Gastrocnemius medialis (tissue), 4 donors: ENCODE measurements around the gene PSKH1.

Experiments used
- POLR2A ChIP-seq, 2 donors: fragments of 450-650 bp; IDR thresholded peaks; one replicate each; pipeline ENCODE4 v1.6.1; 2017; ENCODE audit warnings: antibody characterized with exemption in 2 of 2, mild to moderate bottlenecking in 2 of 2, moderate library complexity in 2 of 2
- TF ChIP-seq, protein P1 (sequence below), 5 experiments: fragments of 450-650 bp in 3 of 5; fragments of 200-600 bp in 2 of 5; sonication (generic) in 2 of 5; IDR thresholded peaks in 4 of 5; conservative IDR thresholded peaks in 1 of 5; 1 replicate in 4 of 5; 2 replicates in 1 of 5; pipeline ENCODE4 v1.5.1; 2016 to 2019; ENCODE audit warnings: antibody characterized with exemption in 5 of 5, mild to moderate bottlenecking in 3 of 5, moderate library complexity in 3 of 5

GRCh38 chr16:67931712-67932461, 38.8 kb downstream of the PSKH1 start, which contains the start of gene CTRL:
- TF ChIP-seq, protein P1, sequence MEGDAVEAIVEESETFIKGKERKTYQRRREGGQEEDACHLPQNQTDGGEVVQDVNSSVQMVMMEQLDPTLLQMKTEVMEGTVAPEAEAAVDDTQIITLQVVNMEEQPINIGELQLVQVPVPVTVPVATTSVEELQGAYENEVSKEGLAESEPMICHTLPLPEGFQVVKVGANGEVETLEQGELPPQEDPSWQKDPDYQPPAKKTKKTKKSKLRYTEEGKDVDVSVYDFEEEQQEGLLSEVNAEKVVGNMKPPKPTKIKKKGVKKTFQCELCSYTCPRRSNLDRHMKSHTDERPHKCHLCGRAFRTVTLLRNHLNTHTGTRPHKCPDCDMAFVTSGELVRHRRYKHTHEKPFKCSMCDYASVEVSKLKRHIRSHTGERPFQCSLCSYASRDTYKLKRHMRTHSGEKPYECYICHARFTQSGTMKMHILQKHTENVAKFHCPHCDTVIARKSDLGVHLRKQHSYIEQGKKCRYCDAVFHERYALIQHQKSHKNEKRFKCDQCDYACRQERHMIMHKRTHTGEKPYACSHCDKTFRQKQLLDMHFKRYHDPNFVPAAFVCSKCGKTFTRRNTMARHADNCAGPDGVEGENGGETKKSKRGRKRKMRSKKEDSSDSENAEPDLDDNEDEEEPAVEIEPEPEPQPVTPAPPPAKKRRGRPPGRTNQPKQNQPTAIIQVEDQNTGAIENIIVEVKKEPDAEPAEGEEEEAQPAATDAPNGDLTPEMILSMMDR (IDR thresholded peaks at IDR 0.05 in 4 of 5, conservative IDR thresholded peaks at IDR 0.05 in 1 of 5), result no peak
- TF ChIP-seq POLR2A (IDR thresholded peaks at IDR 0.05), result no peak
